G401 (cell line): ENCODE measurements around the gene ADIRF. TPM values are rescaled to one million over a fixed set of nuclear protein-coding genes. Genes with fewer than 3 reads are reported as not detected.
A peak's percentile ranks its signal among the peaks of the same experiment; 100 is the strongest.
"Not testable (repeated sequence)": the region's sequence is repeated elsewhere in the genome, so short reads cannot be mapped to it uniquely, and the experiment has no call there.

ENCODE experiments used
- DNase-seq: peaks from one replicate; pipeline ENCODE4 v3.0.0-alpha.2; 2015; ENCODE audit warnings: low spot score
- in situ Hi-C: cut with HindIII; loops from 2 replicates; pipeline ENCODE4 v1.10.0; 2016; ENCODE audit warnings: low sequenced_read_pairs, mixed read lengths
- total RNA-seq: library from RNA; depleted of rRNA; stranded (reverse); fragments of >200 nt; shearing (Covaris generic); gene quantifications from 2 replicates; pipeline ENCODE4 v1.2.3, GENCODE V29; 2014; rRNA removed

The ADIRF gene
- total RNA-seq, 1 experiment from 2014 or later = not detected

- in situ Hi-C loops = not testable (repeated sequence)
Observed at GRCh38 chr10:87009134-87009696, 40.9 kb downstream of the ADIRF start.

GRCh38 chr10:87013528-87013927 is 45.2 kb downstream of the ADIRF start:
- DNase-seq, in situ Hi-C loops: not testable (repeated sequence)

More at GRCh38 chr10:87009134-87009696, 40.9 kb downstream of the ADIRF start:
- peak; percentile 16 for DNase-seq

GRCh38 chr10:87014986-87015716 is 46.9 kb downstream of the ADIRF start:
- DNase-seq, in situ Hi-C loops: not testable (repeated sequence)

- DNase-seq, in situ Hi-C loops: not testable (repeated sequence)
Observed at GRCh38 chr10:87018127-87018526, 49.8 kb downstream of the ADIRF start.

GRCh38 chr10:87019066-87019465 is 50.8 kb downstream of the ADIRF start:
- in situ Hi-C loops, DNase-seq: not testable (repeated sequence)

GRCh38 chr10:87019504-87019903 is 51.2 kb downstream of the ADIRF start:
- in situ Hi-C loops, DNase-seq: not testable (repeated sequence)

GRCh38 chr10:87020056-87020455 is 51.8 kb downstream of the ADIRF start, which contains the start of gene FAM25A:
FAM25A (plus strand) TSS chr10:87020294; CDS start chr10:87020325, 31 bp downstream.
- in situ Hi-C loops, DNase-seq: not testable (repeated sequence)

Other genes with a start within 250 kb of the ADIRF start
- gene BMPR1A, start 211.9 kb upstream of the ADIRF start, total RNA-seq = 72.5 and 78.8 TPM in 2 replicates
- 7.2 and 9.7 TPM in 2 replicates for gene MMRN2, start 10.9 kb upstream of the ADIRF start, total RNA-seq
- 53.5 and 71.1 TPM in 2 replicates for gene SNCG, start 9.9 kb upstream of the ADIRF start, total RNA-seq
- not detected in 2 replicates for gene FAM25A, start 51.8 kb downstream of the ADIRF start, total RNA-seq
- 192 and 208 TPM in 2 replicates for gene GLUD1, start 126.4 kb downstream of the ADIRF start, total RNA-seq
- 35.4 and 41.5 TPM in 2 replicates for gene SHLD2, start 126.7 kb downstream of the ADIRF start, total RNA-seq